GM19324 (cell line): ENCODE measurements around the gene PDXP.

Experiments used
- ATAC-seq: cut with Tn5 transposase; IDR thresholded peaks from one replicate; pipeline ENCODE4 v1.9.1; 2021; ENCODE audit warnings: mild to moderate bottlenecking, moderate library complexity; ENCODE audit not compliant: unreplicated experiment, low FRiP score

PDXP gene

GRCh38 chr22:37627545-37627944 is 31.0 kb upstream of the PDXP start:
- no peak for ATAC-seq

- ATAC-seq: no peak
These were observed 29.7 kb upstream of the PDXP start for GRCh38 chr22:37628830-37629229.

- no peak for ATAC-seq
These were observed 28.6 kb upstream of the PDXP start for GRCh38 chr22:37629928-37630327.

- no peak for ATAC-seq
These were observed 27.6 kb upstream of the PDXP start for GRCh38 chr22:37630839-37631435.

DNA sequence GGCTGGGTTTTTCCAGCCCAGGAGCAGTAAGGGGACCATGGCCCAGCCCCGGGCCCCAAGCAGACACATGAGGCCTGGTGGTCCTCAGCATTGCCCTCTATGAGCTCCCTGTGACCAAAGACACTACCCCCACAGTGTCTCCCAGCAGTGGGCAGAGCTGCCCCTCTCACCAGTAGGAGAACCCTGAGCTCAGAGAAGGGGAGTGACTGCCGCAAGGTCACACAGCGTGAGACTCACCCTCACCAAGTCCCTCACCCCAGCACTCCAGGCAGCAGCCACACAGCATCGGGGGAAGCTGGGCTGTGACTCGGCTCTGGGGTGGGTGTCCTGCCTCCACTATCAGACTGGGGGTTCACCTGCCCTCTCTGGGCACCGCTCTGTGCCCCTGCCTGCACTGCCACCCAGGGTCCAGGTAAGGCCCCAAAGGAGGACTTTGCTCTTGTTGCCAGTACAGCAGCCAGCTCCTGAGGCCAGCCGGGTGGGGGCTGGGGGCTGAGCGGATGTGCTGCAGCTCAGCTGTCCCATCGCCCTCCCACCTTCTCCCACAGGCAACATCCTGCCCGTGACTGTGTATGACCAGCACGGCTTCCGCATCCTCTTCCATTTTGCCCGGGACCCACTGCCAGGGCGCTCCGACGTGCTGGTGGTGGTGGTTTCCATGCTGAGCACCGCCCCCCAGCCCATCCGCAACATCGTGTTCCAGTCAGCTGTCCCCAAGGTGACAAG is 26.9 kb upstream of the PDXP start:
- no peak for ATAC-seq

- peak; percentile 3 for ATAC-seq
These were observed 26.1 kb upstream of the PDXP start for GRCh38 chr22:37632174-37633088.

DNA sequence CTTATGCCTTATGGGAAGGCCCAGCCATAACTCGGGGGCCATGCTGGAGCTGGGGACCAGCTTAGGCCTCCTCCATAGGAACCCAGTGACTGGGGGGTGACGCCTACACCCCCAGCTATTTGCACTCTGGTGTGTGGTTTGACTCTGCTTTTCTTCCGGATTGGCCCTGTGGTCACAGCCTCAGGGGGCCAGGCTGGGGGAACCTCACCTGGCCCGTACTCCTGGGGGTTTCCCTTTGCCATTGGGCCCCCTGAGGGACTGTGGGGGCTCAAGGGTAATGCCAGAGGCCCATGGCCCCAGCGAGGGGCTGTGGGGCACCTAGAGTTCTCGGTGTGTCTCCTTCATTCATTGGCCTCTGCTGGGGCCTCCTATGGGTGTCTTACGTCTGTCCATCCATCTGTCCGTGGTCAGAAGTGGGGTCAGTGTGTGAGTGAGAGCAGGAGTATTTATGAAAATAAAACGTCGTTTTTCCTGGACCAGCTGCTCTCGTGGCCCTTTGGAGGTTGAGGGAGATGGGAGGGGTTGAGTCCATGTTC is 25.4 kb upstream of the PDXP start:
- peak; percentile 58 for ATAC-seq

GRCh38 chr22:37633625-37634416 is 24.7 kb upstream of the PDXP start:
- ATAC-seq: peak; percentile 43

GRCh38 chr22:37634417-37634924 is 24.1 kb upstream of the PDXP start:
- ATAC-seq: no peak

DNA sequence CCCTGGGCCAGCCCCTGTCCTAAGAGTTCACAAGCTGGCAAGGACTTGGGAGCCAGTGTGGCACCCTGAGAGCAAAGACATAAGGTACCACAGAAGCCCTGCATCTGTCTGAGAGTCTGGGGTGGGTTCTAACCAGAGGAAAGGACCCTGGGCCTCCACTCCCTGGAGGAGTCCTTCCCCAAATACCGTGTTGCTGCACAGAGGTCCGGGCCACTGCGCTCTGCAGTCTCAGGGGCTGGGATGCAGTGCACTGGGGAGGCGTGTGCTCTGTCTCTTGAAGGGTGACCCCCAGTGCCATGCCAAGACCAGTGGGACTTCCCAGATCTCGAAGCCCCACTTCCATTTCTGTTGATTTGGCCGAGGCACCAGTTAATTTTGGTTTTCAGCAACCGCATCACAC is 23.4 kb upstream of the PDXP start:
- ATAC-seq: no peak

DNA sequence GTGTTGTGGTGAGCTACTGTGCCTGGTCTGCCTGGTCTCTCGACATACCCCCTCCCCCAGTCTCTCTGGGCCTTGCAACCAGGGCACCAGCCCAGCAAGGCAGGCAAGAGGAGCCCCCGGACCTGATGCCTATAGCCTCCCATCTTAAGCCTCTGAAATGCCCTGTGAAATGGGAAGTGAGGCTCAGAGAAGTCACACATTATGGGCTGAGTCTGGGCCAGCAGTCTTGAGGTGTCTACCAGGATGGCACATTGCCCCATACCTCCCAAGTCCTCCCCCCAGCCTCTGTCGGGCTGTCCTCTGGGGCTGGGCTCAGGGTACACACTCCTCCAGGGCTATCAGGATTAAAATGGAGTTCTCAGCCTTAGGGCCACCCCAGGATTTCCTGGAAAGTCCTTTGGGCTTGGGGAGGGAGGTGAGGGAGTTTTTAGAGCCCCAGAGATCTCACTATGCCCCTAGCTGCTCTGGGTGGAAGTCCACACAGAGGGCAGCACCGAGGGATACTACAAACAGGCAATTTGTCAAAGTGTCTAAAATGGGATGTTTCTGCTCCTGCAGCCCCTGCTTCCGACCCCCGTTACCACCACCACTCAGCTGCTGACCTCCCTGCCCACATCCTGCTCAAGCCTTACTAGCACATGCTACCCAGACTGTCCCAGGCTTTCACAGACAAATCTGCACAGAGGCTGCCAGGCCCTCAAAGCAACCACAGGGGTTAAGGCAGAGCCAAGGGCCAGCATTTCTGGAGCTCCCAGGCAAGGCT is 22.2 kb upstream of the PDXP start:
- ATAC-seq: no peak

- no peak for ATAC-seq
These were observed 21.6 kb upstream of the PDXP start for GRCh38 chr22:37636949-37637273.

- no peak for ATAC-seq
These were observed 20.0 kb upstream of the PDXP start for GRCh38 chr22:37638391-37639069.

- no peak for ATAC-seq
These were observed 19.3 kb upstream of the PDXP start, which contains the start of gene SH3BP1 for GRCh38 chr22:37639070-37639760. TSS of gene SH3BP1 (plus strand) at chr22:37639669. CDS start at chr22:37639788, 119 bp downstream.

DNA sequence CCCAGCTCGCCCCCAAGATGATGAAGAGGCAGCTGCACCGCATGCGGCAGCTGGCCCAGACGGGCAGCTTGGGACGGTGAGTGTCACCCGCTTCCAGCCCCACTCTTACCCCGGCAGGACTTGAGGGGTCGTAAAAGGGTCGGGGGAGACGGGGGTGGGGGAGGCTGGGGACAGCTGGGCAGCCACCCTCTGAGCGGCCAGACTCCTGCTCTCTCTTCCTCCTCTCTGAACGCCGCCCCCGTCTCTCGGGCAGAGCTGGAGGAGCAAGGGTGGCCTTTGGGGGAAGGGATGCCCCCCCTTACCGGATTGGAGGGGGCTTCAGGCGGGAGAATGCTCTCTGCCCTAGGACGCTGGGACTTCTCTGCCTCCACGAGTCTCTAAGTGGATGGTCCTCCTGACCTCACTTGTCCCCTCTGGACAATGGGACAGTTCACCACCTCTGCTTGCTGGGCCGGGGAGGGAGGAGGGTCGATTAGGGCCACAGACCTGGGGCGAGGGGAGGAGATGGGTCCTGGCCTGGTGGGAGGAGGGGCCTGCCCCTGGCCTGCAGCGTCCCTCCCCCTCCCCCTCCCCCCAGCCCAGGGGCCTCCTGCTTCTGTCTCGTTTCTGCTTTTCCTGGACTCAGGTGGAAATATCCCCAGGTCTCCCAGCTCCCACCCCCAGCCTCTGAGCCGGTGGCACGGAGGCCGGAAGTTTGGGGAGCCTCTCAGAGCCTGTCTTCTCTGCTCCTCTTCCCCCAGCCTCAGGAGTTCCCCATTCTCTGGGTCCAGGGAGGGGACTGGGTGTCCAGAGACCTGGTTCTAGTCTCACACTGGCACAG is 18.5 kb upstream of the PDXP start:
- ATAC-seq: no peak

- no peak for ATAC-seq
These were observed 17.6 kb upstream of the PDXP start for GRCh38 chr22:37640591-37641560.
